CD4-positive, alpha-beta T cell treated with Interleukin-15 for 4 hours (primary cell): ENCODE measurements around the gene DES.
A peak's percentile ranks its signal among the peaks of the same experiment; 100 is the strongest.

Experiments used
- DNase-seq: peaks from one replicate; pipeline ENCODE4 v3.0.0-alpha.2; 2020; ENCODE audit warnings: low spot score

The DES gene

DNA sequence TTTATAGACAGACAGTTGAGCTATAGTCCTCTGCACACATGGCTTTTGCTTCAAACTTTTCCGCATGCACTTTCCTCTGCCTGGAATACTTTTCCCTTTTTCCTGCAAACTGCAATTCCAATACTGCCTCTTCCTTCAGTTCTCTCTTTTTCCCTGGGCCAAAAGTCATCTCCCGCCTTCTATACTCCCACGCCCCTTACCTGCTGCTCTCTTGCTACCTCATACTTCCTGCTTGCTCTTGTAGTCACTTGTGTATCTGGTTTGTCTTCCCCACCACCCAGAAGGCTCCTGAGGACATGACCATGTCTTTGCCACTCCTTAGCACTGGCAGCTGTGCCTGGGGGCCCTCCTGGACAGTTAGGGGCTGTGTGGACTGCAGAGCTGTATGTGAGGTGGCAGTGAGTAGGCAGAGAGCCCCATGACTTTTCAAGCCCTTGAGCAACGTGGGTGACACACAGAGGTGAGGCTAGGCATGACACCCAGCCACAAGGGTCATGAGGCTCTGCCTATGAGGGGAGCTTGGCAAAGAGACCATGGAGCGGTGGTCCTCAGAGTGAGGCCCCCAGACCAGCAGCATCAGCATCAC is 39.7 kb downstream of the DES start:
- no peak for DNase-seq

GRCh38 chr2:219458996-219459395 is 40.8 kb downstream of the DES start:
- no peak for DNase-seq

GRCh38 chr2:219459460-219460311 is 41.5 kb downstream of the DES start:
- peak; percentile 9 for DNase-seq

GRCh38 chr2:219460424-219460926 is 42.3 kb downstream of the DES start:
- DNase-seq, result no peak

DNA sequence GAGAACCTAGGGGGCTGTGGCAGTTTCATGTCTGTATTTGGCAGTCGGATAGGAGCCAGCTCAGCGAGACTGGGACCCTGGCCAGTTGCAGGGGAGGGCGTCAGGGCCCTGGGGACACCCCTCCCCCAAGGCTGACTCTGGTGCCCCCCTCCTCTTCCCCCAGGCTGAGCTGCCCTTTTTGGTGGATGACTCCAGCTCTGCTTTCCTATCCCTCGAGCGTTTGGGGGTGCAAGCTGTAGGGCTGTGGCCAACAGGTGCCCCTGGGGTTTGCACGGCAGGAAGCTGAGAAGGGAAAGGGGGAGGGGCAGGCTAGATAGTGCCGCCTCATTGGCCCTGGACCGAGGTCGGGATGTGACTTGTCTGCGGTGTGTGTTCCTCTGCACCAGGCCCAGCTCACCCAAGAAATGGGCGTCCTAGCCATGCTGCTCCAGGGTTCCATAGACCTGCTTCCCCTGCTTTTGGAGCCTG is 42.9 kb downstream of the DES start:
- no peak for DNase-seq

- no peak for DNase-seq
Observed at GRCh38 chr2:219461669-219462068, 43.5 kb downstream of the DES start.

GRCh38 chr2:219462349-219462748 is 44.2 kb downstream of the DES start:
- DNase-seq, result no peak

DNA sequence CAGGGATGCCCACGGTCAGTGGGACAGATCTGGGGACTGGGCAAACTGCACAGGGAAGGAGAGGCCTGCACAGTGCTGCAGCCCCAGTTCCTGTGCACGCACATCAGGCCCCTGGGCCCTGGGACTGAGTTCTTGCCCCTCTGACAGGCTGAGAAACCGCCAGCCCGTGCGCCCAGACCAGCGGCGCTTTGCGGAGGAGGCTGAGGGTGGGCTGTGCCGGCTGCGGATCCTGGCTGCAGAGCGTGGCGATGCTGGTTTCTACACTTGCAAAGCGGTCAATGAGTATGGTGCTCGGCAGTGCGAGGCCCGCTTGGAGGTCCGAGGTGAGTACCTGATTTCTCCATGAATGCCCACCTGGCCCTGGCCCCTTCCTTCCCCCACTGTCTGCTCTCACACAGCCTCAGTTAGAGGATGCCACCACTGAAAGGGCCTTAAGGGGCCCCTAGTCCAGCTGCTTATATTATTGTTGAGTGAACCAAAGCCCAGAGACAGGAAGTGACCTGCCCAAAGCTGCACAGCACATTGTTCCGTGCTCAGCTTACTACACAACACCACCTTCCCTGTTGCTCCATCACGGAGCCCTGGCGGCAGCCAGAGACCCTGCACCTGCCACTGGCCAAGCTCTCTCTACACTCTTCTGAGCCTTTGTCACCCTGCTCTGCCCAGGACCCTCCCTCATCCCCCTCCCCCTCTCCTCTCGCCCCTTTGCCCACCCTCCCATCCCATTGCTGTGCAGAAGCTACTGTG is 46.3 kb downstream of the DES start:
- no peak for DNase-seq

- DNase-seq, result no peak
Observed at GRCh38 chr2:219465659-219466561, 47.7 kb downstream of the DES start.

DNA sequence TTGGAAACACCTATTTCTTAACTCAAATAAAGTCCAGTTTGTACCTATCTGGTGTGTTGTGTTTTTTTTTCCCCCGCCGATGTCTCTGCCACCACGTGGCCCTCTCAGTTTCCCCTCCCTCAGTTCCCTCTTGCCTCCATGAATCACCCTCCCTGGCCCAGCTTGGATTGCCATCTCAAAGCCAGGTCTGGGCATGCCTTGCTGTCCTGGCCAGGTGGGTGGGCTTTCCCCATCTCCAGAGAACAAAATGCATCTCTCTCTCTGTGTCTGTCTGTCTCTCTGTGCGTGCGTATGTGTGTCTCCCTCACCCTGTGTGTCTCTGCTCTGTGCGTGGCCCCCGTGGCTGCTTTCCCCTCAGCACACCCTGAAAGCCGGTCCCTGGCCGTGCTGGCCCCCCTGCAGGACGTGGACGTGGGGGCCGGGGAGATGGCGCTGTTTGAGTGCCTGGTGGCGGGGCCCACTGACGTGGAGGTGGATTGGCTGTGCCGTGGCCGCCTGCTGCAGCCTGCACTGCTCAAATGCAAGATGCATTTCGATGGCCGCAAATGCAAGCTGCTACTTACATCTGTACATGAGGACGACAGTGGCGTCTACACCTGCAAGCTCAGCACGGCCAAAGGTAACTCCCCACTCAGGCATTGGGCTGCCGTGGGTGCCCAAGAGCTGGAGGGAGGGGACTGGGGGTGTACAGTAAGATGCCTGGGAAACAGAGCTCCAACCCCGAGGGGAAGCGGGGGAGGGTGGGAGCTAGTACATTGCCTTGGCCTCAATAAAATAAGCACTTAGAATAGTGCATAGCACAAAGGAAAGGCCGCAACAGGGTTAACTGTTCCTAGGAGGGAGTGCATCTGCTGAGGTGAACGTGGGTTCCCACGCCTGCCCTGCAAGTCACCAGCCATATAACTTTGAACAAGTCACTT is 48.9 kb downstream of the DES start:
- DNase-seq, result no peak

DNA sequence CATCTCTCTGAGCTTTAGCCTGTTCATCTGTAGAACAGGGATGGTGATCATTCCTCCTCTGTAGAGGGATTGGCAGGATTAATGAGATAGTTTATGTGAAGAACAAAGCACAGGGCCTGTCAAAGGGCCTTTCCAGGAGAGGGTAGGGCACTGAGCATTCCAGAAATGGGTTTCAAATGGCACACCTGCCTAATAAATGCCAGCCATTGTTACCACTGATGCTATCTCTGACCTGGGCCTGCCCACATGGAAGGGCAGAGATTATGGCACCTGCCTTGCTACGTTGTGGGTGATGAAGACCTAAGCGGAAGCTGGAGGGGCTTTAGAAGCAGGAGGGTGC is 49.5 kb downstream of the DES start:
- no peak for DNase-seq

- no peak for DNase-seq
Observed at GRCh38 chr2:219468410-219469185, 50.4 kb downstream of the DES start.

DNA sequence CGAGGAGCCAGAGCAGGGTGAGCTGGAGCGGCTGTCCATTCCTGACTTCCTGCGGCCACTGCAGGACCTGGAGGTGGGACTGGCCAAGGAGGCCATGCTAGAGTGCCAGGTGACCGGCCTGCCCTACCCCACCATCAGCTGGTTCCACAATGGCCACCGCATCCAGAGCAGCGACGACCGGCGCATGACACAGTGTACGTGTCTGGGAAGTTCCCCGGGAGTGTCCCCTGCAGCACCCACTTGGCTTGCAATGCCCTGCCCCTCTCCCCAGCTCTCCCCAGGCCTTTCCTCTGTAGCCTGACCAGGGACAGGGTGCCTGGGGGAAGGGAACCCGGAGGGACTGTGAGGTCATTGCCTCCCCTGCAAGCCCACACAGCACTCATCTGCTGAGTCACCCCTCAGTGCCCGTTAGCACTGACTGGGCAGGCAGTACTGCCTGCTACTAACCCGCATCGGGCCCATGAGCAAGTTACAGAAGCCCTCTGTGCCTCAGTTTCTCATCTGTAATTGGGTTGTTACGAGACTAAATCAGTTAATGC is 51.1 kb downstream of the DES start:
- DNase-seq, result no peak

DNA sequence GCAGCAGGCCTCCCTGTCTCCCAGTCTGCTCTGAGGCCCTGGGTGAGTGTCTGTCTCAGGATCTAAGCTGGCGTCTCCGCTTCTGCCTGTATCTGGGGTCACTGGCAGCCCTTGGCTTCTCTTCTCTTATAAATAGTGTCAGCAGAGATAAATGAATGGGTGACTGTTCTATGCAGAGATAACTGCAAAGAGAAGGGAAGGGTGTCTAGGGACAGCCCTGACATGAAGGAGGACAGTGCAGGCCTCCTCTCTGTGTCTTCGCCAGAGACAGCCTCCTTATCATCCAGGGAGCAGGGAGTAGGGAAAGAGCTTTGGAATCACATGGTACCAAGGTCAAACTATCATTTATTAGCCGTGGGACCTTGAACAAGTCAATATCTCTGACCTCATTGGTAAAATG is 52.3 kb downstream of the DES start:
- no peak for DNase-seq

DNA sequence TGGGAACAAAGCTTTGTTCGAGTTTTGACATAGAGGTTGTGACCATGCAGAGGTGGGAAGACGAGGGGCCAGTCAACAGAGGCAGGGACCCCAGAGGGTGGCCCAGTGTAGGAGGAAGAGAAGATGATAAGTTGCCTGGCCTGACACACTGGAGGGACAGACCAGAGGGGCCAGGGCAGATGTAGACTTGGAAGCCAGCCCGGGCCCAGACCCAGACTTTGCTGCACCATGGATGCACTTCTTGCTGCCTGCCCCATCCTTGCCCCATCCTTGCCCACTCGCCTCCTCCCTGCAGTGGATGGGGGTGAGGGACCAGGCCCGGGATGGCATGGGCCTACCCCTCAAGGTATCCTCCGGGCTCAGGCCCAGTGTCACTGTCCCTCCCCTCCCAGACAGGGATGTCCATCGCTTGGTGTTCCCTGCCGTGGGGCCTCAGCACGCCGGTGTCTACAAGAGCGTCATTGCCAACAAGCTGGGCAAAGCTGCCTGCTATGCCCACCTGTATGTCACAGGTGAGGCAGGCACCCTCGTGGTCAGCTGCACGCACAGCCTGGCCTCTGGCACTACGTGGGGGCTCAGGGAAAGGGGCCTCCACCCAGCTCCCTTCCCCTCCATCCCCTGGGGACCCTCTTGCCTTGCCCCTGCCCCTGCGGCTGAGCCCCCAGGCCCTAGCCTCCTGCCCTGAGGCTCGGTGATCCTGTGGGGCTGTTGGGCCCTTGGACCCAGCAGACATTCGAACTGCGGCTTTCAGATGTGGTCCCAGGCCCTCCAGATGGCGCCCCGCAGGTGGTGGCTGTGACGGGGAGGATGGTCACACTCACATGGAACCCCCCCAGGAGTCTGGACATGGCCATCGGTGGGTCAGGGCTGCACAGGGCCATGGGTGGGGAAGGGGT is 53.5 kb downstream of the DES start:
- no peak for DNase-seq

DNA sequence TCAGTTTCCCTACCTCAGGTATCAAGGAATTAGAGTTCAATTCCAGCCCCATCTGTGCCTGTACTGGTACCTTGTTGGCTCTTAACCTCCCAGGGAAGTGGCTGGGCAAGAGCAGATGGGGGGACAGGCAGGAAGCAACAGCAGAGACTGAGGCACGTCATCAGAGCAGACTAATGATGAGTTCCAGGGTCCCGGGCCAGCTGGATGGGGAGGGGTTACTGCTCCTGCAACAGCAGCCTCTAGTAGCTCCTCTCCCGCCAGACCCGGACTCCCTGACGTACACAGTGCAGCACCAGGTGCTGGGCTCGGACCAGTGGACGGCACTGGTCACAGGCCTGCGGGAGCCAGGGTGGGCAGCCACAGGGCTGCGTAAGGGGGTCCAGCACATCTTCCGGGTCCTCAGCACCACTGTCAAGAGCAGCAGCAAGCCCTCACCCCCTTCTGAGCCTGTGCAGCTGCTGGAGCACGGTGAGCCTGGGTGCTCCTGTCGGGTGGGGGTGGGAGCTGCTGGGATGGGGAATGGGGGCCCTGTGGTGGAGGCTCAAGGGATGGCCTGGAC is 54.5 kb downstream of the DES start:
- no peak for DNase-seq

DNA sequence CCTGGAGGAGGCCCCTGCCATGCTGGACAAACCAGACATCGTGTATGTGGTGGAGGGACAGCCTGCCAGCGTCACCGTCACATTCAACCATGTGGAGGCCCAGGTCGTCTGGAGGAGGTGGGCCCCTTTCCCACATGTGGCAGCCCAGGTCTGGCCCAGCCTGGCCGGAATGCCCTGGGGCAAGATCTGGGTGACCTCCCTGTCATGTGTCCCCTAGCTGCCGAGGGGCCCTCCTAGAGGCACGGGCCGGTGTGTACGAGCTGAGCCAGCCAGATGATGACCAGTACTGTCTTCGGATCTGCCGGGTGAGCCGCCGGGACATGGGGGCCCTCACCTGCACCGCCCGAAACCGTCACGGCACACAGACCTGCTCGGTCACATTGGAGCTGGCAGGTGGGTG is 55.3 kb downstream of the DES start:
- no peak for DNase-seq
